Measurements from ENCODE around the gene COPS7A. TPM values are rescaled to one million over a fixed set of nuclear protein-coding genes. Genes with fewer than 3 reads are reported as not detected.
"Not testable (repeated sequence)": the region's sequence is repeated elsewhere in the genome, so short reads cannot be mapped to it uniquely, and the experiment has no call there.

The COPS7A gene
- total RNA-seq, 1 donor: 98.8 TPM

DNA sequence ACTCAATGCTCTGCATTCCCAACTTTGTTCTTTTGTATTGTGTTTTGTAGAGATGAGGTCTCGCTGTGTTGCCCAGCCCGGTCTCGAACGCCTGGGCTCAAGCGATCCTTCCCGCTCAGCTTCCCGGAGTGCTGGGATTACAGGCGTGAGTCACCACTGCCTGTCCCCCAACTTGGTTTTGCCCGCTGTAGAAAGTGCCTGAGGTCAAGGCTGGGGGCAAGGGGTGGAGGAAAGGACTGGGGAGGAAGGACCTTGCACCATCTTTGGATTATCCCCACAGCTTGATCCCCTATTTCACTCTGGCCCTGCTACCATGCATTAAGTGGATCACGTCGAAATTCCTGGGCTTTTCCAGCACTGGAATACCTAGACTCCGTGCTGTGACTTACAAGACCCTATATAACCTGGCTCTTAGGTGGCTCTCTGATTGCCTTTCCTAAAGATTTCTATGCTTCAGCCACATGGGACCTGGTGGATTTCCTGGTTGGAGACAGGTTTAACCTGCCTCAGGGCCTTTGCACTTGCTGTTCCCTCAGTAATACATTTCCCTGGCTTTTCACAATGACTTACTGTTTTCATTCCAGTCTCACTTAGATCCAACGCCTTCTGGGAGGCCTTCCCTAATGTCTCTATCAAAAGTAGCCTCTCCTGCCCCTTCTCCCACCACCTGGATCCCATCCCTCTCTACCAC lies 22.6 kb upstream of the COPS7A start:
- no peaks in the 10 kb centered on the region for H3K36me3 ChIP-seq (ENCODE audit: insufficient read depth, low read length)
- TF ChIP-seq, protein P1, sequence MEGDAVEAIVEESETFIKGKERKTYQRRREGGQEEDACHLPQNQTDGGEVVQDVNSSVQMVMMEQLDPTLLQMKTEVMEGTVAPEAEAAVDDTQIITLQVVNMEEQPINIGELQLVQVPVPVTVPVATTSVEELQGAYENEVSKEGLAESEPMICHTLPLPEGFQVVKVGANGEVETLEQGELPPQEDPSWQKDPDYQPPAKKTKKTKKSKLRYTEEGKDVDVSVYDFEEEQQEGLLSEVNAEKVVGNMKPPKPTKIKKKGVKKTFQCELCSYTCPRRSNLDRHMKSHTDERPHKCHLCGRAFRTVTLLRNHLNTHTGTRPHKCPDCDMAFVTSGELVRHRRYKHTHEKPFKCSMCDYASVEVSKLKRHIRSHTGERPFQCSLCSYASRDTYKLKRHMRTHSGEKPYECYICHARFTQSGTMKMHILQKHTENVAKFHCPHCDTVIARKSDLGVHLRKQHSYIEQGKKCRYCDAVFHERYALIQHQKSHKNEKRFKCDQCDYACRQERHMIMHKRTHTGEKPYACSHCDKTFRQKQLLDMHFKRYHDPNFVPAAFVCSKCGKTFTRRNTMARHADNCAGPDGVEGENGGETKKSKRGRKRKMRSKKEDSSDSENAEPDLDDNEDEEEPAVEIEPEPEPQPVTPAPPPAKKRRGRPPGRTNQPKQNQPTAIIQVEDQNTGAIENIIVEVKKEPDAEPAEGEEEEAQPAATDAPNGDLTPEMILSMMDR (IDR thresholded peaks at IDR 0.05; ENCODE audit: extremely low read depth, low read depth, low read length): no peak
- no peaks in the 10 kb centered on the region for H3K9me3 ChIP-seq (ENCODE audit: low read depth, low read length)
- H4K20me1 ChIP-seq (ENCODE audit: insufficient read depth, low read length): no peaks in the 10 kb centered on the region
- H3K4me3 ChIP-seq (ENCODE audit: insufficient read depth, low read length): peak overlapping the region; percentile 62
- peaks cover 50% of the 10 kb centered on the region for H3K27me3 ChIP-seq (ENCODE audit: insufficient read depth, low read length)
- H3K4me1 ChIP-seq (ENCODE audit: insufficient read depth, low read length): peaks cover 5% of the 10 kb centered on the region
- no peak for DNase-seq (ENCODE audit: insufficient read length, low spot score, missing footprints)
- H3K79me2 ChIP-seq (ENCODE audit: insufficient read depth, low read length): no peaks in the 10 kb centered on the region
- no peak overlapping the region for H3K27ac ChIP-seq (ENCODE audit: low read depth, low read length)
- H3K4me2 ChIP-seq (ENCODE audit: insufficient read depth, low read length): peak overlapping the region; percentile 72
- H2AFZ ChIP-seq (ENCODE audit: low read length): peak overlapping the region; percentile 73

DNA sequence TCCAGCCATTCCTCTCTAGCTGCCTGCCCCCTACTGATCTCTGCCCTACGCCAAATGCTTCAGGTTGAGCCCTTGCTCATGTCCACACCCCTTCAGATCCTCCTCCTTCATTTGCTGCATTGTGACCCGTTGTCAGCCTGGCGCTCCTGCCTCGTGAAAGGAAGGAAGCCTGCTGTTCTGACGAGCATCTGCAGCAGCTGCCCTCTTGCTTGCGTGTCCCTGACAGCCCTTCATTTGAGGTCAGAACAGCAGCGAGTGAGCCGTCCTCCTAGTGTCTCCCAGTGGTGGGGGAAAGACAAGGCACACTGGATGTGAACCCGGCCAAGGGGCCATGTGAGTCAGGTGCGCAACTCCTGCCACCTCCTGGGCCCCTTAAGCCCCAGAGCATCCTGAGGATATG lies 20.2 kb upstream of the COPS7A start:
- Histone ChIP-seq H3K4me1 (ENCODE audit: insufficient read depth, low read length) (peaks cover 5% of the 10 kb centered on the region), H3K79me2 (ENCODE audit: insufficient read depth, low read length) (no peaks in the 10 kb centered on the region), H3K36me3 (ENCODE audit: insufficient read depth, low read length) (no peaks in the 10 kb centered on the region), H3K9me3 (ENCODE audit: low read depth, low read length) (no peaks in the 10 kb centered on the region), H3K27me3 (ENCODE audit: insufficient read depth, low read length) (peaks cover 41% of the 10 kb centered on the region), H4K20me1 (ENCODE audit: insufficient read depth, low read length) (no peaks in the 10 kb centered on the region), H3K4me3 (ENCODE audit: insufficient read depth, low read length) (no peak overlapping the region), H2AFZ (ENCODE audit: low read length) (no peak overlapping the region), H3K27ac (ENCODE audit: low read depth, low read length) (no peak overlapping the region), H3K4me2 (ENCODE audit: insufficient read depth, low read length) (no peak overlapping the region)
- TF ChIP-seq, protein P1 (IDR thresholded peaks at IDR 0.05; ENCODE audit: extremely low read depth, low read depth, low read length): no peak
- DNase-seq (ENCODE audit: insufficient read length, low spot score, missing footprints): peak; percentile 92

DNA sequence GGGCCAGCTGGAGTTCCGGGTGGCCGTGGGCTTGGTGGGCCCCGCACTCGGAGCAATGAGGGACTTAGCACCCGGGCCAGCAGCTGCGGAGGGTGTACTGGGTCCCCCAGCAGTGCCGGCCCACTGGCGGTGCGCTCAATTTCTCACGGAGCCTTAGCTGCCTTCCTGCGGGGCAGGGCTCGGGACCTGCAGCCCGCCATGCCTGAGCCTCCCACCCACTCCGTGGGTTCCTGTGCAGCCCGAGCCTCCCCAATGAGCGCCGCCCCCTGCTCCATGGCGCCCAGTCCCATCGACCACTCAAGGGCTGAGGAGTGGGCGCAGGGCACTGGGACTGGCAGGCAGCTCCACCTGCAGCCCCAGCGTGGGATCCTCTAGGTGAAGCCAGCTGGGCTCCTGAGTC lies 15.5 kb upstream of the COPS7A start:
- H3K27me3 ChIP-seq (ENCODE audit: insufficient read depth, low read length); H3K9me3 ChIP-seq (ENCODE audit: low read depth, low read length); H3K36me3 ChIP-seq (ENCODE audit: insufficient read depth, low read length); H3K79me2 ChIP-seq (ENCODE audit: insufficient read depth, low read length); H3K4me1 ChIP-seq (ENCODE audit: insufficient read depth, low read length); H2AFZ ChIP-seq (ENCODE audit: low read length); H3K4me2 ChIP-seq (ENCODE audit: insufficient read depth, low read length); H3K4me3 ChIP-seq (ENCODE audit: insufficient read depth, low read length); DNase-seq (ENCODE audit: insufficient read length, low spot score, missing footprints); H4K20me1 ChIP-seq (ENCODE audit: insufficient read depth, low read length); H3K27ac ChIP-seq (ENCODE audit: low read depth, low read length): not testable (repeated sequence)

DNA sequence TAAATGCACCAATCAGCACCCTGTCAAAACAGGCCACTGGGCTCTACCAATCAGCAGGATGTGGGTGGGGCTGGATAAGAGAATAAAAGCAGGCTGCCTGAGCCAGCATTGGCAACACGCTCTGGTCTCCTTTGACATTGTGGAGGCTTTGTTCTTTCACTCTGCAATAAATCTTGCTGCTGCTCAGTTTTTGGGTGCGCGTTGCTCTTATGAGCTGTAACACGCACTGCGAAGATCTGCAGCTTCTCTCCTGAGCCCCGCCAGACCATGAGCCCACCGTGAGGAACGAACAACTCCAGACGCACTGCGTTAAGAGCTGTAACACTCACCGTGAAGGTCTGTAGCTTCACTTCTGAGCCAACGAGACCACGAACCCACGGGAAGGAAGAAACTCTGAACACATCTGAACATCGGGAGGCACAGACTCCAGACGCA lies 14.9 kb upstream of the COPS7A start:
- H3K4me3 ChIP-seq (ENCODE audit: insufficient read depth, low read length): no peak overlapping the region
- no peak overlapping the region for H3K4me2 ChIP-seq (ENCODE audit: insufficient read depth, low read length)
- no peak for DNase-seq (ENCODE audit: insufficient read length, low spot score, missing footprints)
- no peaks in the 10 kb centered on the region for H3K79me2 ChIP-seq (ENCODE audit: insufficient read depth, low read length)
- no peaks in the 10 kb centered on the region for H3K4me1 ChIP-seq (ENCODE audit: insufficient read depth, low read length)
- peak overlapping the region; percentile 15 for H2AFZ ChIP-seq (ENCODE audit: low read length)
- peaks cover 1% of the 10 kb centered on the region for H3K27me3 ChIP-seq (ENCODE audit: insufficient read depth, low read length)
- H4K20me1 ChIP-seq (ENCODE audit: insufficient read depth, low read length): no peaks in the 10 kb centered on the region
- no peak overlapping the region for H3K27ac ChIP-seq (ENCODE audit: low read depth, low read length)
- no peaks in the 10 kb centered on the region for H3K36me3 ChIP-seq (ENCODE audit: insufficient read depth, low read length)
- H3K9me3 ChIP-seq (ENCODE audit: low read depth, low read length): no peaks in the 10 kb centered on the region
- TF ChIP-seq, protein P1 (IDR thresholded peaks at IDR 0.05; ENCODE audit: extremely low read depth, low read depth, low read length): no peak

DNA sequence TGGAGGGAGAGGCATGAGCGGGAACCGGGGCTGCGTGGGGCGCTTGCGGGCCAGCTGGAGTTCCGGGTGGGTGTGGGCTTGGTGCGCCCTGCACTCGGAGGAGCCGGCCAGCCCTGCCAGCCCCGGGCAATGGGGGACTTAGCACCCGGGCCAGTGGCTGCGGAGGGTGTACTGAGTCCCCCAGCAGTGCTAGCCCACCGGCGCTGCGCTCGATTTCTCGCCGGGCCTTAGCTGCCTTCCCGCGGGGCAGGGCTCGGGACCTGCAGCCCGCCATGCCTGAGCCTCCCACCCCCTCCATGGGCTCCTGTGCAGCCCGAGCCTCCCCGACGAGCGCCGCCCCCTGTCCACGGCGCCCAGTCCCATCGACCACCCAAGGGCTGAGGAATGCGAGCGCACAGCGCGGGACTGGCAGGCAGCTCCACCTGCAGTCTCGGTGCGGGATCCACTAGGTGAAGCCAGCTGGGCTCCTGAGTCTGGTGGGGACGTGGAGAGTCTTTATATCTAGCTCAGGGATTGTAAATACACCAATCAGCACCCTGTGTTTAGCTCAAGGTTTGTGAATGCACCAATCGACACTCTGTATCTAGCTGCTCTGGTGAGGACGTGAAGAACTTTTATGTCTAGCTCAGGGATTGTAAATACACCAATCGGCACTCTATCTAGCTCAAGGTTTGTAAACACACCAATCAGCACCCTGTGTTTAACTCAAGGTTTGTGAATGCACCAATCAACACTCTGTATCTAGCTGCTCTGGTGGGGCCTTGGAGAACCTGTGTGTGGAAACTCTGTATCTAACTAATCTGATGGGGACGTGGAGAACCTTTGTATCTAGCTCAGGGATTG lies 7.6 kb upstream of the COPS7A start:
- H3K4me3 ChIP-seq (ENCODE audit: insufficient read depth, low read length); H3K79me2 ChIP-seq (ENCODE audit: insufficient read depth, low read length); H3K4me2 ChIP-seq (ENCODE audit: insufficient read depth, low read length); H2AFZ ChIP-seq (ENCODE audit: low read length); H3K27me3 ChIP-seq (ENCODE audit: insufficient read depth, low read length); H4K20me1 ChIP-seq (ENCODE audit: insufficient read depth, low read length); H3K4me1 ChIP-seq (ENCODE audit: insufficient read depth, low read length); H3K27ac ChIP-seq (ENCODE audit: low read depth, low read length); DNase-seq (ENCODE audit: insufficient read length, low spot score, missing footprints); H3K36me3 ChIP-seq (ENCODE audit: insufficient read depth, low read length); H3K9me3 ChIP-seq (ENCODE audit: low read depth, low read length): not testable (repeated sequence)

All from osteoblast (primary cell).